ENCODE measurements around the gene PPP2R2C. TPM values are rescaled to one million over a fixed set of nuclear protein-coding genes. Genes with fewer than 3 reads are reported as not detected.

Gene PPP2R2C
- total RNA-seq, 1 experiment from 2014 or later, result not detected

- BruUV-seq (replicated peaks), result no TSS peak
- no peak for DNase-seq (ENCODE audit: low spot score)
- H3K4me1 ChIP-seq (ENCODE audit: insufficient read depth, low read length, poor library complexity, severe bottlenecking), result no peaks in the 10 kb centered on the region
Measured at GRCh38 chr4:6450709-6451108, 21.7 kb downstream of the PPP2R2C start.

DNA sequence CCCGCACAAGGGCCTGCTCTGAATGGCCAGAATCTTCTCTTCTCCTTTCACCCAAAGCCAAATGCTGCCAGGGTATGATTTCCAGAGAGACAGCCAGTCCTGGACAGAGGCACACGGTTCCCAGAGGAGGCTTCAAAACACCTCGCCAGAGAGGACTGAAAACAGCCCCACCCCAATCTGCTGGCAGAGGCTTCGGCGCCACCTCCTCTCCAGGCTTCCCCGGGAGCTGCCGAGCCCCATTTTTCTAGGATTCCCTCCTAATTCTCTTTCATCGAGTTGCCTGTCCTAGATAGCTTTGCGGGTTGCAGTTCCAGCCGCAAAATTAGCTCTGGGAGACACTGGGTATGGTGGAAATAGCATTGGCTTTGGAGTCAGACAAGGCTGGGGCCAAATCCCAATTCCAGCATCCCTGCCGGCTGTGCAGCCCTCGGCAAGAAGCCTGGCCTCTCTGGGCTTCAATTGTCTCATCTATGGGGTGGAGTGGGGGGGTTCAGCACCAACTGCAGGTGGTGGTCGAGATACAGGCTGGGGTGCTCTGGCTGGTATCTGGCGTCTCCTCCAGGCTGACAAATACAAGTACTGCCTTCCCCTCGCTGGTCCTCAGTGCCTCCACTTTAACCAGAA, 22.6 kb downstream of the PPP2R2C start:
- BruUV-seq (replicated peaks), result no TSS peak
- ChIA-PET POLR2A (ENCODE audit: low non-redundant PET) (no interaction called here), CTCF (no interaction called here)
- no peak overlapping the region for H3K4me3 ChIP-seq (ENCODE audit: low read depth, low read length, poor library complexity, severe bottlenecking)
- no peaks in the 10 kb centered on the region for H3K4me1 ChIP-seq (ENCODE audit: insufficient read depth, low read length, poor library complexity, severe bottlenecking)
- no peak overlapping the region for H3K27ac ChIP-seq (ENCODE audit: low read depth, low read length, poor library complexity, severe bottlenecking)
- H3K36me3 ChIP-seq (ENCODE audit: insufficient read depth, low read length, poor library complexity, severe bottlenecking), result no peaks in the 10 kb centered on the region
- H3K9me3 ChIP-seq (ENCODE audit: low read depth, low read length, poor library complexity, severe bottlenecking), result no peaks in the 10 kb centered on the region
- TF ChIP-seq CTCF (conservative IDR thresholded peaks at IDR 0.05; ENCODE audit: low read depth, low read length), result no peak
- TF ChIP-seq EZH2 (IDR thresholded peaks at IDR 0.05; ENCODE audit: borderline replicate concordance, low read depth, low read length, poor library complexity, severe bottlenecking), result no peak
- peaks cover 98% of the 10 kb centered on the region for H3K27me3 ChIP-seq (replicated peaks; ENCODE audit: insufficient read depth, low read depth, low read length, poor library complexity)
- intact Hi-C loops (cut with micrococcal nuclease; ENCODE audit: unreplicated experiment), result no loop called here
- DNase-seq (ENCODE audit: low spot score), result no peak

More at GRCh38 chr4:6450709-6451108, 21.7 kb downstream of the PPP2R2C start:
- intact Hi-C loops (cut with micrococcal nuclease; ENCODE audit: unreplicated experiment), result no loop called here
- Histone ChIP-seq H3K4me3 (ENCODE audit: low read depth, low read length, poor library complexity, severe bottlenecking) (no peak overlapping the region), H3K9me3 (ENCODE audit: low read depth, low read length, poor library complexity, severe bottlenecking) (no peaks in the 10 kb centered on the region), H3K27ac (ENCODE audit: low read depth, low read length, poor library complexity, severe bottlenecking) (no peak overlapping the region), H3K36me3 (ENCODE audit: insufficient read depth, low read length, poor library complexity, severe bottlenecking) (no peaks in the 10 kb centered on the region), H3K27me3 (replicated peaks; ENCODE audit: insufficient read depth, low read depth, low read length, poor library complexity) (peaks cover 99% of the 10 kb centered on the region)
- CTCF ChIA-PET, result no interaction called here
- POLR2A ChIA-PET (ENCODE audit: low non-redundant PET), result no interaction called here
- TF ChIP-seq CTCF (conservative IDR thresholded peaks at IDR 0.05; ENCODE audit: low read depth, low read length), result no peak
- TF ChIP-seq EZH2 (IDR thresholded peaks at IDR 0.05; ENCODE audit: borderline replicate concordance, low read depth, low read length, poor library complexity, severe bottlenecking), result no peak

DNA sequence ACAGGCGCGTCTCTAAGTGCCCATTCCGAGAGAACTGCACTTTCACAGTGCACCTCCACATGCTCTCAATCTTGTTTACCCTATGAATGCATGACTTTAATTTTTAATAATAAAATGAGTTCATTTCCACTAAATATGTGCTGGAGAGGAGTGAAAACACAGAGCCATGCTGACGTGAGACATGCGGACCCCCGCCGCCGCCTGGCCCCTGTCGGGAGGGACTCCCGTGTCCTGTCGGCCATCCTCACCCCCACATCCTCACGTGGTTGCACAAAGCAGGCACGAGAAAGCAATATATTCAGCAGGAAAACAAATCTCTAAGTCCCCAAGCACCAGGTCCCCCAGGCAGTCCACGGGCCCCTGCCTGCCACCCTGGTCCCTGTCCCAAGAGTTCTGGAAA, 23.1 kb downstream of the PPP2R2C start:
- CTCF ChIA-PET, result no interaction called here
- intact Hi-C loops (cut with micrococcal nuclease; ENCODE audit: unreplicated experiment), result no loop called here
- BruUV-seq (replicated peaks), result no TSS peak
- TF ChIP-seq CTCF (conservative IDR thresholded peaks at IDR 0.05; ENCODE audit: low read depth, low read length) (no peak), EZH2 (IDR thresholded peaks at IDR 0.05; ENCODE audit: borderline replicate concordance, low read depth, low read length, poor library complexity, severe bottlenecking) (no peak)
- no peak for DNase-seq (ENCODE audit: low spot score)
- Histone ChIP-seq H3K27ac (ENCODE audit: low read depth, low read length, poor library complexity, severe bottlenecking) (no peak overlapping the region), H3K4me1 (ENCODE audit: insufficient read depth, low read length, poor library complexity, severe bottlenecking) (no peaks in the 10 kb centered on the region), H3K9me3 (ENCODE audit: low read depth, low read length, poor library complexity, severe bottlenecking) (no peaks in the 10 kb centered on the region), H3K27me3 (replicated peaks; ENCODE audit: insufficient read depth, low read depth, low read length, poor library complexity) (peaks cover 96% of the 10 kb centered on the region), H3K36me3 (ENCODE audit: insufficient read depth, low read length, poor library complexity, severe bottlenecking) (no peaks in the 10 kb centered on the region), H3K4me3 (ENCODE audit: low read depth, low read length, poor library complexity, severe bottlenecking) (no peak overlapping the region)
- POLR2A ChIA-PET (ENCODE audit: low non-redundant PET), result no interaction called here
